SH-SY5Y (cell line): ENCODE measurements around the gene HNRNPUL1.

Experiments used
- GATA2 ChIP-seq: IDR thresholded peaks from 2 replicates; pipeline ENCODE4 v1.6.1; 2011; ENCODE audit warnings: mild to moderate bottlenecking, low read depth, low read length
- GATA3 ChIP-seq: IDR thresholded peaks from 2 replicates; pipeline ENCODE4 v1.6.1; 2011; ENCODE audit warnings: low read depth, mild to moderate bottlenecking, low read length, moderate library complexity

The HNRNPUL1 gene

DNA sequence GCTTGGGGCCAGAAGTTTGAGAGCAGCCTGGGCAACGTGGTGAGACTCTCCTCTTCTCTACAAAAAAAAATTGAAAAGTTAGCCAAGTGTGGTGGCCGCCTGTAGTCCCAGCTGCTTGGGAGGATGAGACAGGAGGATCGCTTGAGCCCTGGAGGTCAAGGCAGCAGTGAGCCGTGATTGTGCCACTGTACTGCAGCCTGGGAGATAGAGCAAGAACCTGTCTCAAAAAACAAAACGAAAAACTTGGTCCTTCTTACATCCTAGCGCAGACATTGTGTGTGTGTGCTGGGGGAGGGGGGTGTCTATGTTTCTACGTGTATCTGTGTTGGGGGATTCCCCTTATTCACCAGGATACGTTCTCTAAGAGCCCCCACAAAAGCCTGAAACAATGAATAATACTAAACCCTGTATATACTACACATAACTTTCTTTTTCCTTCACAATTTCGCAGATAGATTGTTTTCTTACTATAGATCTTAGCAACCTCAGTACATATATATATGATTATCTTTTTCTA lies 37.2 kb upstream of the HNRNPUL1 start:
- no peak for TF ChIP-seq GATA3
- TF ChIP-seq GATA2: no peak

DNA sequence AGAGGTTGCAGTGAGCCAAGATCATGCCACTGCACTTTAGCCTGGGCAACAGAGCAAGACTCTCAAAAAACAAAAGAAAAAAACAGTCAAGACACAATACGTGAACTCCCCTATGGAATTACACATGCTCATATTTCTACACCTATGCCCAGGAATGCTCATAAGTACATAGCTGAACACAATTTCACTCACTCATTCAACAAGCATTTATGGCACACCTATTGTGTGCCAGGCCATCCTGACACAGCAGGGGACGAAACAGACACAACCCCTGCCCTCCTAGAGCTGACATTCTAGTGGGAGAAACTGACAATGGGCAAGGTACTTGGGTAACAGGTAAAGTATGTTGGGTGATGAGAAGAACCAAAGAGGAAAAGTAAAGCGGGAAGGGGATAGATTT lies 35.7 kb upstream of the HNRNPUL1 start:
- TF ChIP-seq GATA2 (no peak), GATA3 (no peak)

DNA sequence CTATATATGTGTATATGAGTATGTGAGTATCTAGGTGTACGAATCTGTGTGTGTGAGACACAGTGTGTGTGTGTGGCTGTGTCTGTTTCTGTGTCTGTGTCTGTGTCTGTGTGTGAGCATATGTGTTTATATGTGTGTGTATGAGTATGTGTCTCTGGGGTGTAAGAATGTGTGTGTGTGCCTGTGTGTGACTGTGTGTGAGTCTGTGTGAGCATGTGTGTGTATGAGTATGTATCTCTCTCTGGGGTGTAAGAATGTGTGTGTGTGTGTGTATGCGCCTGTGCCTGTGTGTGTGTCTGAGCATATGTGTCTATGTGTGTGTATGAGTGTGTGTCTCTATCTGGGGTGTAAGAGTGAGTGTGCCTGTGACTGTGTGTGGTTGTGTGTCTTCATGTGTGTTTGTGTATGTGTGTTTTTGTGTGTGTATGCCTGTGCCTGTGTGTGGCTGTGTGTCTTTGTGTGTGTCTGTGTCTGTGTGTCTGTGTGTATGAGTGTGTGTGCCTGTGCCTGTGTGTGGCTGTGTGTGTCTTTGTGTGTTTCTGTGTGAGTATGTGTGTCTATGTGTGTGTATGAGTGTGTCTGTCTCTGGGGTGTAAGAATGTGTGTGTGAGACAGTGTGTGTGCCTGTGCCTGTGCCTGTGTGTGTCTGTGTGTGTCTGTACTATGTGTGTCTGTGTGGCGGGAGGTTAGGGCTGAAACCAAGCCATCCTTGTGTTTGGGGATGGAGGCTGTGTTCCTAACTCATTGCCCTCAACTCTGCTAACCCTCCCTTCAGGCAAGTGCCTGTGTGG lies 33.9 kb upstream of the HNRNPUL1 start:
- TF ChIP-seq GATA2 (no peak), GATA3 (no peak)

DNA sequence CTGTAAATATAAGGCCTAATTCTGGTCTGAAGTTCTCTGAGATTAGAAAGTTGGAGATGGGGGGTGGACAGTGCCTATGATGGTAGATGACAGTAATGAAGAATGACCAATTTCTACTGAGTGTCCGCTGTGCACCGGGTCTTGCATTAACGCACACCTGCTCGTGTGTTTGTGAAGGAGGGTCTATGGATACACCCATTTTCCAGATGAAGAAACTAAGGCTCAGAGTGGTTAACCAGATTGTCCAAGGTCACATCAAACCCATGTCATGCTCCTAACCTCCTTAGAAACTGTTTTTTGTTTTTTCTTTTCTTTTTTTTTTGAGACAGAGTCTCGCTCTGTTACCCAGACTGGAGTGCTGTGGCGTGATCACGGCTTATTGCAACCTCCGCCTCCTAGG lies 31.5 kb upstream of the HNRNPUL1 start:
- TF ChIP-seq GATA2 (no peak), GATA3 (no peak)

DNA sequence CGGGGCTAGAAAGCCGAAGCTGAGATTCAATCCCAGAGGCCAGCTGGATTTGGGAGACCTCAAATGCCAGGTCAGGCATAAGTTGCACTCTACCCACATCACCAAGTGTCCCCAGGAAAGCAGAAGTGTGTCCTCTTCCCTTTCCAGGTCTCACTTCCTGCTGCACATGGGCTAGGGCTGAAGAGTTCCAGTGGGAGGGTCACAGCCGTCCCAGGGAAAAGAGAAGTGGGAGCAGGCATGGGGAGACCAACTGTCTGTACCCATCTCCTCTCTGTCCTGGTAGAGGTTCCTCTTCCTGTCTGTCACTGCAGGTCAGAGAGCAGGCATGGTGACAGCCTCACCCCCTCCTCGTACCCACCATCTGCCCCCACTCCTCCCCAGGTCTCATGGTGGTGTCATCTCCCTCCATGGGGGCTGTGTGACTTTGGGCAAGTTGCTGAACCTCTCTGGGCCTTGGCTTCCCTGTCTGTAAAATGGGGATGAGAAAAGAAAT lies 30.4 kb upstream of the HNRNPUL1 start:
- TF ChIP-seq GATA3: no peak
- TF ChIP-seq GATA2: no peak

DNA sequence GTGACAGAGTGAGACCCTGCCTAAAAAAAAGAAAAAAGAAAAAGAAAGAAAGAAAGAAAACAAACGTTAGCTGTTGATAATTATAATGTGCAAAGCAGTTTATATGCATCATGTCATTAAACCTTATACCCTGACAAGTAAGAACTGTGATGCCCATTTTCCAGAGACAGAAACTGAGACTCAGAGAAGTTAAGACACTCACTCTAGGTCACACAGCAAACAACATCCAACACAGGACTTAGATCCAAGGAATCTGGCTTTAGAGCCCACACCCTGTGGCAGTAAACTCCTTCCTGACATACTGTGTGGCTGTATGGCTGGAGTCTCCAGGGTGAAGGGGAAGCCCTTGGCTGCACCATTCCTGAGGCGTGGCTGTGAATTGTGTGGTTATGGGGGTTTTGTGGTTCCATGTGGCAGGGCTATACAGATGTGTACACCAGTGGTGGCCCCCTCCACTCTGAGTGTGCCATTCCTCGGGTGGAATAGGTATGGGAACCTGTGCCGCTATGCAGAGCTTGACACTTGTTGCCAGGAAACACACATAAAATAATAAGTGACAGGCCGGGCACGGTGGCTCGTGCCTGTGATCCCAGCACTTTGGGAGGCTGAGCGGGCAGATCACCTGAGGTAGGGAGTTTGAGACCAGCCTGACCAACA lies 29.5 kb upstream of the HNRNPUL1 start:
- TF ChIP-seq GATA3 (no peak), GATA2 (no peak)

DNA sequence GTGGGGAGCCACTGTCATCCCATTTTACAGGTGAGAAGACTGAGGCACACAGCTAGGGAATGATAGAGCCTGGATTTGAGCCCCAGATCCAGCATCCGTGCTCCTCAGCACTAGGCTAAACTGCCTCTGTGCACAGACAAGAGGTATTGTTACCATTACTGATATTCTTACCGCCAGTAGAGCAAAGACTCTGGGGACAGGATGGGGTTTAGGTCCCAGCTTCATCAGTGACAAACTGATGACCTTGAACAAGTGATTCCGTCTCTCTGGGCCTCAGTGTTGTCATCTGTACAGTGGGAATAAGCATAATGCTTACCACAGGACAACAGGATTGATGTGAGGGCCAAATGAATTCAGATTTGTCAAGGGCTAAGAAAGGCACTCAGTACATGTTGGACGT lies 28.7 kb upstream of the HNRNPUL1 start:
- TF ChIP-seq GATA2 (no peak), GATA3 (no peak)

DNA sequence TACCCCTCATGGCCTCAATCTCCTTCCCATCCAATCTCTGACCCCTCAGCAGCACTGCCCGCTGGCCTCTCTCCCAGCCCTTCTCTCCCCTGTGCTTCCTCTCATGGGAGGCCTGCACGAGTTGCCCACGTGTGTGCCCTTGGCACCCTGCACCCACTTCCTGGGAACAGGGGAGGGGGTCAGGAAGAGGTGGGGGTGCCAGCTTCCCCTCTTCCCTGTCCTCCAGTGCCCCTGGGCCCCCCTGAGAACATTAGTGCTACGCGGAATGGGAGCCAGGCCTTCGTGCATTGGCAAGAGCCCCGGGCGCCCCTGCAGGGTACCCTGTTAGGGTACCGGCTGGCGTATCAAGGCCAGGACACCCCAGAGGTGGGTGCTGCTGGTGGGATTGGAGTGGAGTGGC lies 25.9 kb upstream of the HNRNPUL1 start:
- TF ChIP-seq GATA2 (no peak), GATA3 (no peak)

DNA sequence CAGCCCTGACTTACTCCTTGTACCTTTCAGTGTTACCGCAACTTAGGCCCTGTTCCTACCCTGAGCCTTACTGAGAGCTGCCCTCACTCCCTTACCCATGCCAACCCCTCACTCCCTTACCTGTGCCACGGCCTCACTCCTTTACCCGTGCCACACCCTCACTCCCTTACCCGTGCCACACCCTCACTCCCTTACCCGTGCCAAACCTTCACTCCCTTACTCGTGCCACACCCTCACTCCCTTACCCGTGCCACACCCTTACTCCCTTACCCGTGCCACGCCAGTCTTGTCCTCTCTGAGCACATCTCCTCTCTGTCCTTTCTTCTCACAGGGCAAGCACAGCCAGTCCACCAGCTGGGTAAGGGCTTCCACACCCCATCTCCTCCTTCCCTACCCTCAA lies 24.8 kb upstream of the HNRNPUL1 start:
- no peak for TF ChIP-seq GATA3

DNA sequence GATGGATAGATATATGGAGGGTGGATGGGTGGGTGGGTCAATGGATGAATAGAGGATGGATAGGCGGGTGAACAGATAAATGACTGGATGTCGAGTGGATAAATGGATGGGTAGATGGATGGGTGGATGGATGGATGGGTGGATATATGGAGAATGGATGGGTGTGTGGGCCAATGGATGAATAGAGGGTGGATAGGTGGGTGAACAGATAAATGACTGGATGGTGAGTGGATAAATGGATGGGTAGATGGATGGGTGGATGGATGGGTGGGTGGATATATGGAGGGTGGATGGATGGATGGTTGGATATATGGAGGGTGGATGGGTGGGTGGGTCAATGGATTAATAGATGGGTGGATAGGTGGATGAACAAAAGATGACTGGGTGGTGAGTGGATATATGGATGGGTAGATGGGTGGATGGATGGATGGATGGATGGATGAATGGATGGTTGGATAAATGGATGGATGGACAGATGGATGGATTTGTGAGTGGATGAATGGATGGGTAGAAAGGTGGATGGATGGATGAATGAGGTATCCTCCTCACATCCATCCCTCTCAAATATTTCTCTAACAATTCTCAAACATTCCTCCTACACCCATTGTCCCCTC lies 24.1 kb upstream of the HNRNPUL1 start:
- TF ChIP-seq GATA3 (no peak), GATA2 (no peak)

DNA sequence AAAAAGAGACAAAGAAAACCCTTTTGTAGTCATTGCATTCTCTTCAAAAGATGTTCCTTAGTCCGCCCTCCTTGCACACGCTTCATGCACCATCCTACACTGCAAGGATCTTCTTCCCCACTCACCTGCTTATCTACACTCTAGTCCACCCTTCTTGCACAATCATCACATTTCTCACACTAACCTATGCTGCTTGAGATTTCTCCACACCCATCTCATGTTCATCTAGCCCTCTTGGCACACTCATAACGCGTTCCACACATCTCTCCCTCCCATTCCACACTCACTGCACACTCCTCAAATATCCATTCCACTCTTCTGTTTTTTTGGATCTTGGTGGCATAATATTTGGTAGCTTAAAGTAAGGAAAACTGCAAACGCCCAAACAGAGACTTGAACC lies 22.3 kb upstream of the HNRNPUL1 start:
- TF ChIP-seq GATA3: no peak

DNA sequence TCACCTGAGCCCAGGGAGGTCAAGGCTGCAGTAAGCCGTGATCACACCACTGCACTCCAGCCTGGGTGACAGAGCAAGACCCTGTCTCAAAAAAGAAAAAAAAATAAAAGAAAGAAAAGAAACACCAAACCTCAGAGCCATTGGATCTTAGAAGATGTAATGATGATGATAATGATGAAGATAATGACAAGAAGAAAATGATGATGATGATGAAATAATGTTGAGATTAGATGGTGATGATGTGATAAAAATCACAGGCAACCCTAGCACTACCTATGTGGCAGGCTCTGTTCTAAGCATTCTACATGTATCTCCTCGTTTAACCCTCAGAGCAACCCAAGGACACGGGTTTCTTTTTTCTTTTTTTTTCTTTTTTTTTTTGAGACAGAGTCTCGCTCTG lies 20.1 kb upstream of the HNRNPUL1 start:
- TF ChIP-seq GATA3: no peak
- no peak for TF ChIP-seq GATA2

DNA sequence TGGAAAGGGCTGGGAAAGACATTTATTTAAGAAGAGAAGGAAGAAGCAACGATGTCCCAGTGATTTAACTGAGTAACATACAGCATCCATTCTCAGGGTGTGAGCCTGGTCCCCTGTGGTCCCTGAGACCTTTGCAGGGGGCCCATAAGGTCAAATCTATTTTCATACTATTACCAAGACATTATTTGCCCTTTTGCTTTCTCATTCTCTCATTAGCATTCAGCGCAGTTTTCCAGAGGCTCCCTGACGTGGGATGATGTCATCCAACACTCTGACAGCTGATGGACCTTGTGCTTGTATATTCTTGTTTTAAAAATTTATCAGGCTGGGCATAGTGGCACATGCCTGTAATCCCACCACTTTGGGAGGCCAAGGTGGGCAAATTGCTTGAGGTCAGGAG lies 18.3 kb upstream of the HNRNPUL1 start:
- no peak for TF ChIP-seq GATA3
- no peak for TF ChIP-seq GATA2

DNA sequence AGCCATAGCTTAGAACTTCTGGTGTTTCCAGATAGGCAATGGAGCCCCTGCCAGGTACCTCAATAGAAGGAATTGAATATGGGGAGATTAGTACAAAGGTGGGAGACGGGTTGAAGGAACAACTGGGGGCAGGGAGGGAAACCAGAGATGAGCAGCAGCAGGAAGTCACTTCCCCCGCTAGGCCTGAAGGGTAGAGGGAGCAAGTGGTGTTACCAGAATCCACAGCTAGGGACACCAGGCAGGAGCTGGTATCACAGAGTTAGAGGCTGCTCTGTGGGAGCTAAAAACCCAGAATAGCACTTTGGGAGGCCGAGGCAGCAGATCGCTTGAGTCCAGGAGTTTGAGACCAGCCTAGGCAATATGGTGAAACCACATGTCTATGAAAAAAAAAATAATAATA lies 15.3 kb upstream of the HNRNPUL1 start:
- TF ChIP-seq GATA2 (no peak), GATA3 (no peak)
